WTC11 (cell line): Measurements from ENCODE around the gene SMARCC2.

Source experiments
- AFF4 ChIP-seq: sonication (generic); formaldehyde crosslinking; IDR thresholded peaks from 2 replicates; pipeline ENCODE4 v1.8.1; 2023; ENCODE audit warnings: mild to moderate bottlenecking, missing genetic modification reagents, borderline replicate concordance
- CREB1 ChIP-seq: sonication (generic); formaldehyde crosslinking; IDR thresholded peaks from 2 replicates; pipeline ENCODE4 v1.8.0; 2023; ENCODE audit warnings: mild to moderate bottlenecking, missing genetic modification reagents
- CTCF ChIP-seq: fragments of 200-600 bp; IDR thresholded peaks from 2 replicates; pipeline ENCODE4 v1.8.0; 2022; ENCODE audit warnings: antibody characterized with exemption
- TEAD4 ChIP-seq: sonication (generic); formaldehyde crosslinking; IDR thresholded peaks from 2 replicates; pipeline ENCODE4 v1.8.0; 2022; ENCODE audit warnings: mild to moderate bottlenecking, missing genetic modification reagents
- ZNF263 ChIP-seq: sonication (generic); formaldehyde crosslinking; IDR thresholded peaks from 2 replicates; pipeline ENCODE4 v1.8.1; 2022; ENCODE audit warnings: low read depth, mild to moderate bottlenecking, moderate library complexity, missing genetic modification reagents

GRCh38 chr12:56152756-56153677 is 36.3 kb downstream of the SMARCC2 start:
- TF ChIP-seq AFF4 (CRISPR knock-in tag) (no peak), CREB1 (CRISPR knock-in tag) (no peak), CTCF (no peak), ZNF263 (CRISPR knock-in tag) (no peak), TEAD4 (CRISPR knock-in tag) (no peak)
